IgD-negative memory B cell (primary cell): Measurements from ENCODE around the gene PPTC7. TPM values are rescaled to one million over a fixed set of nuclear protein-coding genes. Genes with fewer than 3 reads are reported as not detected.
"Not testable (repeated sequence)": the region's sequence is repeated elsewhere in the genome, so short reads cannot be mapped to it uniquely, and the experiment has no call there.

Experiments
- H3K27ac Mint-ChIP-seq, 3 donors: one replicate each; pipeline ENCODE4 v1.8.0; 2020 to 2022; ENCODE audit warnings: mild to moderate bottlenecking in 3 of 3, mixed read lengths in 3 of 3, moderate library complexity in 1 of 3
- H3K27me3 Mint-ChIP-seq: one replicate; pipeline ENCODE4 v1.8.0; 2021; ENCODE audit warnings: mixed read lengths
- H3K36me3 Mint-ChIP-seq: one replicate; pipeline ENCODE4 v1.8.0; 2020; ENCODE audit warnings: mild to moderate bottlenecking, mixed read lengths
- H3K4me1 Mint-ChIP-seq, 3 donors: one replicate each; pipeline ENCODE4 v1.8.0; 2020 to 2022; ENCODE audit warnings: mixed read lengths in 3 of 3, mild to moderate bottlenecking in 1 of 3
- H3K4me3 Mint-ChIP-seq, 4 donors: one replicate each; pipeline ENCODE4 v1.8.0; 2020 to 2022; ENCODE audit warnings: mild to moderate bottlenecking in 4 of 4, mixed read lengths in 4 of 4, moderate library complexity in 3 of 4
- H3K9me3 Mint-ChIP-seq, 3 donors: one replicate each; pipeline ENCODE4 v1.8.0; 2020 to 2021; ENCODE audit warnings: mixed read lengths in 3 of 3, mild to moderate bottlenecking in 1 of 3
- polyA plus RNA-seq: library from polyadenylated mRNA; unstranded; fragments of 300-500 nt; fragmentation: Illumina TruSeq; gene quantifications from one replicate; pipeline ENCODE4 v1.2.3, GENCODE V29; 2021

The PPTC7 gene
- polyA plus RNA-seq, 1 donor from 2014 or later: 10.1 TPM

DNA sequence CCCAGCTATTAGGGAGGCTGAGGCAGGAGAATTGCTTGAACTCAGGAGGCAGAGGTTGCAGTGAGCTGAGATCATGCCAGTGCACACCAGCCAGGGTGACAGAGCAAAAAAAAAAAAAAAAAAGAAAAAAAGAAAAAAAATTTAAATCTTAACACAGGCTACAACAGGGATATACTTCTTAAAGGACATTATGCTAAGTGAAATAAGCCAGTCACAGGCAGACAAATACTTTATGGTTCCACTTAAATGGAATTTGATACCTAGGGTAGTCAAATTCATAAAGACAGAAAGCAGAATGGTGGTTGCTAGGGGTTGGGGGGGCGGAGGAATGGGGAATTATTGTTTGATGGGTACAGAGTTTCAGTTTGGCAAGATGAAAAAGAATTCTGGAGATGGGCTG lies 14.8 kb upstream of the PPTC7 start:
- H3K9me3 Mint-ChIP-seq: no peaks in the 10 kb centered on the region
- no peak overlapping the region for H3K27ac Mint-ChIP-seq
- no peak overlapping the region for H3K4me3 Mint-ChIP-seq
- H3K27me3 Mint-ChIP-seq: no peaks in the 10 kb centered on the region
- H3K36me3 Mint-ChIP-seq: no peaks in the 10 kb centered on the region
- H3K4me1 Mint-ChIP-seq: peaks cover 14 to 19% (median 18%) of the 10 kb centered on the region in 3 donors

DNA sequence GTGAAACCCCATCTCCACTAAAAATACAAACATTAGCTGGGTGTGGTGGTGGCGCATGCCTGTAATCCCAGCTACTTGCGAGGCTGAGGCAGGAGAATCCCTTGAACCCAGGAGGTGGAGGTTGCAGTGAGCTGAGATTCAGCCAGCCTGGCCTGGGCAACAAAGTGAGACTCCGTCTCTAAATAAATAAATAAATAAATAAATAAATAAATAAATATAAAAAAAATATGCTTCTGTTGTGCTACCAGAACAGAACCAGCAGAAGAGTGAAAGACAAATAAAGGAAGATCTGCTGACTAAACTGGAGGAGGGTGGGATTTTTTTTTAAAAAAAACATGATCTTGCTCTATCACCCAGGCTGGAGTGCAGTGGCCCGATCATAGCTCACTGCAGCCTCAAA lies 9.8 kb upstream of the PPTC7 start:
- not testable (repeated sequence) for H3K27me3 Mint-ChIP-seq, H3K4me3 Mint-ChIP-seq, H3K9me3 Mint-ChIP-seq, H3K36me3 Mint-ChIP-seq
- Mint-ChIP-seq H3K4me1 (peaks cover 22 to 27% (median 26%) of the 10 kb centered on the region in 3 donors), H3K27ac (peak overlapping the region in 2 of 3 donors; percentile 62 to 73)

DNA sequence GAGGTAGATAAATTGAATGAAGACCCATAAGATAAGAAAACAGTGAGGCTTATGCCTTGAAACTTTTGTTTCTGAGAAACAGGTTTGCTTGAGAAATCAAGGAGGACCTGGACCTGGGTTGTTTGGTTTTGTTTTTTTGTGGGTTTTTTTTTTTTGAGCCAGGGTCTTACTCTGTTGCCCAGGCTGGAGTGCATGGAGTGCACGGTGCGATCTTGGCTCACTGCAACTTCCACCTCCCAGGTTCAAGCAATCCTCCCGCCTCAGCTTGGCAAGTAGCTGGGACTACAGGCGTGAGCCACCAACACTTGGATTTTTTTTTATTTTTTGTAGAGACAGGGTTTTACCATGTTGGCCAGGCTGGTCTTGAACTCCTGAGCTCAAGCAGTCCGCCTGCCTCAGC lies 9.0 kb upstream of the PPTC7 start:
- H3K9me3 Mint-ChIP-seq: no peaks in the 10 kb centered on the region
- H3K4me3 Mint-ChIP-seq: no peak overlapping the region
- H3K27ac Mint-ChIP-seq: peak overlapping the region; percentile 96 to 99 (median 98)
- H3K27me3 Mint-ChIP-seq: peaks cover 3% of the 10 kb centered on the region
- H3K36me3 Mint-ChIP-seq: no peaks in the 10 kb centered on the region
- H3K4me1 Mint-ChIP-seq: peaks cover 22 to 29% (median 26%) of the 10 kb centered on the region in 3 donors

DNA sequence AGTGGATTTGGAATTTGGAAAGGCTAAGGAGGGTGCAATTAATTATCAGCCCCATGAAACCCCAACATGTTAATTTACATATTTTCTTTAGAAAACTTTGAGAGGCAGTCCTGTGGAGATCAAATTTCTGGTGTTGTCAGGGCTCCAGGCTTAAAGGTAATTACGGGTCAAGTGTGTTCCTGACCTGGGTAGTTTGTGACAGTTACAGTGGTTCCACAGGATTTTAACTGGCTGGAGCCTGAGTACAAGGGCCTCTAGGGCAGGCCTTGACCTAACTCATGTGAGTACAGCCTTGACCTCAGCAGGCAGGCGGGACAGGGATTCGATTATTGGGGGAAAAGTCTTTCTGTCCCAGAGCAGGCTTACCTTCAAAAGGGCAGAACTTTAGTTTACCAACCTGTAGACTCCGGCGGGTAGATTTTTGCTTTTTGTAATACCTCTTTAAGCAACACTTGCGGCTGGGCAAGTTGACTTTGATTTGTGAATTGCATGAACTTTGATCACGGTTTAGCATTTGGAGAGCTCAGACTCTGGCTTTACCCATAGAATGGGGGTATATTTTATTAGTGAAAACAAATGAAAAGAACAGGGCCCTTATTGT lies 8.4 kb upstream of the PPTC7 start:
- Mint-ChIP-seq H3K36me3 (no peaks in the 10 kb centered on the region), H3K4me3 (peak overlapping the region; percentile 10 to 91 (median 61)), H3K9me3 (no peaks in the 10 kb centered on the region), H3K27me3 (peaks cover 3% of the 10 kb centered on the region), H3K27ac (peak overlapping the region; percentile 96 to 99 (median 98)), H3K4me1 (peaks cover 22 to 29% (median 26%) of the 10 kb centered on the region in 3 donors)

DNA sequence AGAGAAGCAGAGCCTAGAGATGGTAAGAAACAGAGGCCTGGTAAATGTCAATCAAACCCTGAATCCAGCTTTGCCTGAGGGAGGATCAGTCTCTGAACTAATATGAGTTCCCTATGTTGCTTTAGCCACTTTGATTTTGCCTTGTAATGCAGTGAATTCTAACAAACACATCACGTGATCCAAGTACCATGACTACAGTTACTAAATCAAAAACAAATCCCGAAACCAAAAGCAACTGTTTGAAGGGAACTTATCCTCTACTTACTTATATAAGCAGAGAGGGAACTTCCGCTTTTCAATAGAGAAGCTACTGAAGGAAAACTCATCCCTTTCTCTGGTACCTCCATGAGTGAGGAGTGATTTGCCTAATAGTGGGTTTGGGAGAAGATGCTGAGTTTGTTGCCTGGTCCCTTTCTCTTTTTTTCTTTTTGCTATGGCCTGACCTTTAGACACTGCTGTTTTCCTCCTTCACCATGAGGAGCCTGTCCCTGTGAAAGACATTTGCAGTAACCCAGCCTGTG lies 7.7 kb upstream of the PPTC7 start:
- Mint-ChIP-seq H3K9me3 (no peaks in the 10 kb centered on the region), H3K36me3 (no peaks in the 10 kb centered on the region), H3K27ac (peak overlapping the region; percentile 96 to 99 (median 98)), H3K4me3 (peak overlapping the region; percentile 26 to 91 (median 73)), H3K27me3 (peaks cover 3% of the 10 kb centered on the region), H3K4me1 (peaks cover 22 to 29% (median 26%) of the 10 kb centered on the region in 3 donors)

DNA sequence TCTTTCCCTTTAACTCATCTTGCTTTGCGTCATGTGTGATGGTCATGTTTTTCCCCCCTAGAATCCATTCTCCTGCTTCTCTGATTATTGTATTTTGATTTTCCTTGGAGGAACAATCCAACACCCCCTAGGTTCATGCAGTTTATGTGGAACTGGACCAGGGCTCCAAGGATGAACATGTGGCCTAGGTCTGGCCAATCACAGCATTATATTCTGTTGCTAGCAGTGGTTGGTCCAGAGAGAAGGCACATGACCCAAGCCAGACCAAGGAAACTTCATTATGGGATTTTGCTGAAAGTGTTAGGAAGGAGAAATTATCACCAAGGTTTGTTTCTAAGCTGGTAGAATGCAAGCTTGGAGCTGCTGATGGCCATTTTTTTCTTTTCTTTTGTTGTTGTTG lies 6.9 kb upstream of the PPTC7 start:
- Mint-ChIP-seq H3K4me3 (peak overlapping the region in 3 of 4 donors; percentile 74 to 91 (median 79)), H3K27me3 (peaks cover 3% of the 10 kb centered on the region), H3K27ac (peak overlapping the region; percentile 96 to 99 (median 98)), H3K36me3 (no peaks in the 10 kb centered on the region), H3K9me3 (no peaks in the 10 kb centered on the region), H3K4me1 (peaks cover 24 to 34% (median 30%) of the 10 kb centered on the region in 3 donors)

DNA sequence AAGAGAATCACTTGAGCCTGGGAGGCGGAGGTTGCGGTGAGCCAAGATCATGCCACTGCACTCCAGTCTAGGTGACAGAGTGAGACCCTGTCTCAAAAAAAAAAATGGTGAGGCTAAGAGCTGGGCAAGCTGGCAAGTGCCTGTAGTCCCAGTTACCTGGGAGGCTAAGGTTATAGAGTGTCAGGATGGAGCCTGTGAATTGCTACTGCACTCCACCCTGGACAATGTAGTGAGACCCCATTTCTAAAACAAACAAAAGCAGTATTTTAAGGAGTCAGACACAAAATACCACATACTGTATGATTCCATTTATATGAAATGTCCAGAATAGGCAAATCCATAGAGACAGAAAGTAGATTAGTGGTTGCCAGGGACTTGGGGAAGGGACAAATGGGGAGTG lies 4.0 kb upstream of the PPTC7 start:
- not testable (repeated sequence) for H3K4me3 Mint-ChIP-seq, H3K9me3 Mint-ChIP-seq, H3K27me3 Mint-ChIP-seq, H3K36me3 Mint-ChIP-seq
- peaks cover 39 to 43% (median 40%) of the 10 kb centered on the region in 3 donors for H3K4me1 Mint-ChIP-seq
- peak overlapping the region in 1 of 3 donors; percentile 29 for H3K27ac Mint-ChIP-seq

DNA sequence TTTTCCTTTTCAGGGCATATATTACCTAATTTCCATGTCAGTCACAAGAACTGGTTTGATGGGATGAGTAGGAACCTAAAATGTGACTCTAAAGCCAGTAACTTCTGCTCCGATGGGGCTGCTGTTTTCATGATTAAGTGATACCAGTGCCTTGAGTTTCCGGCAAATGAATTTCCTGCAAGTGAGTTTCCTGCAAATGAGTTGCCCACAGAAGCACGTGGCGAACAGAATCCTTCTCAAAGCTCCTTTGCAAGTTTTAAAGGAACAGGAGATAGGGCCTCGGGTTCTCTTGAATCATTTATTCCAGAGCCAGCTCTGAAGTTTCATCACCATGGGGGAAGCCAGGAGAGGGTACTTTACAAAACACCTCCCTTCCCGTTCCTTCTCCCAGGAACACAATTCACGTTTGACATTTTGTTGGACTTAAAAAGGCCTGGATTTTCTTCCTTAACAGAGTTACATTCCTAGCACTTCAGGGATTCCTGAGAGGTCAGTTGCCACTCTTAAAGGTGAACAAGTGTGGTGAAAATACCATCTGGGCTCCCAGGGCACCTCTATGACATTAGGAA lies 2.2 kb upstream of the PPTC7 start:
- Mint-ChIP-seq H3K27ac (peak overlapping the region in 2 of 3 donors; percentile 35 to 51), H3K27me3 (no peaks in the 10 kb centered on the region), H3K4me3 (peak overlapping the region in 2 of 4 donors; percentile 58 to 90), H3K9me3 (no peaks in the 10 kb centered on the region), H3K4me1 (peaks cover 29 to 44% (median 34%) of the 10 kb centered on the region in 3 donors), H3K36me3 (no peaks in the 10 kb centered on the region)

DNA sequence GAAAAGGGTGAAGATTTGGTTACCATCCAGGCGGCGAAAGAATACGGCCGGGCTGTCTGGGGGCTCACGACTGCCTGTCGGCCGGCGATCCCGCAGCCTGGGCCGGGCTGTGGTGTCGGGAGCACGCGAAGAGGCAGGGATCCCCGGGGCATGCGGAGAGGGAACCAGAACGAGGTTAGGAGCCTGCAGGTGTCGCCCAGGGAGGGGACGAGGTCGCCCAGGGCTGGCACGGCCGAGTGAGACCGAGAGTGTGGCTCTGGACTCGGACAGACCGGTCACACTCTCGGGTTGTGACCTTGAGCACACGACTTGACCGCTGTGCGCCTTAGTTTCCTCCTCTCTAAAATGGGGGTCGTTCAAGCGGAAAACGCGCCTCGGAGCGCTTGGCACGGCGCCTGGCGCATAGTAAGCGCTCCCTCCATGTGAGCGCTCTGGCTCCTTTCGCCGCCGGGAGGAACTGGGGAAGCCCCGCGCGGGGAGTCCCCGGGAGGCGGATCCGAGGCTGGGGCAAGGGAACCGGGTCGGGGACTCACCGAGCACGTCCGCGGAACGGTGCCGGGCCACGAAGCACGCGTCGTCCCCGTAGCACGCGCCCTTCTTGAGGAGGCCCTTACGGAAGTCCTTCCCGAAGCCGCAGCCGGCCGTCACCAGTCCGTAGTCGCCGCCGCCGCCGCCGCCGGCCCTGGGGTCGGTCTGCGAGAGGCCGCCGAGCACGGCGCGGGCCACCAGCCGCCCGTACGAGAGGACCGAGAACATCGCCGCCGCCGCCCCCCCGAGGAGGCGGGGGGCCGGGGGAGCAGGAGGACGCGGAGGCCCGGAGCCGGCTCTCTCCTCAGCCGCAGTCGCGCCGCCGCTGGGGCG lies 612 bp downstream of the PPTC7 start:
- no peaks in the 10 kb centered on the region for H3K27me3 Mint-ChIP-seq
- no peaks in the 10 kb centered on the region for H3K36me3 Mint-ChIP-seq
- peak overlapping the region; percentile 96 to 98 (median 97) for H3K27ac Mint-ChIP-seq
- peak overlapping the region; percentile 90 to 96 (median 93) for H3K4me3 Mint-ChIP-seq
- H3K4me1 Mint-ChIP-seq: peaks cover 37 to 60% (median 43%) of the 10 kb centered on the region in 3 donors
- no peaks in the 10 kb centered on the region for H3K9me3 Mint-ChIP-seq

DNA sequence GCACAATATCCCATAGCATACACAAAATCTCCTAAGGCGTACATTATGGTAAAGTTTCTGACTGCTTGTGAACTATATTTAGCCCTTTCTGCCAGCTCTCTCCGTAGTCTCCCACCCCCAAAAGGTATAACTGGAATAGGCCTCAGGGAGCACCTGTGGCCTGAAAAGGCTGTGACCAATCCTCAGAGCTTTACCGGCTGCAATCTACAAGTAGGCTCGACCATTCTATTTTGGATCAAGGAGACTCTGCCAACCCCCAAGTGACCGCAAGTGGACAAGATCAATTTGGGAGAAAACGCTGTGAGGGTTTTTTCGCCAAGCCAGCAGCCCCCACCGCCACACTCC lies 1.2 kb downstream of the PPTC7 start:
- H3K4me3 Mint-ChIP-seq: peak overlapping the region; percentile 90 to 96 (median 93)
- peak overlapping the region; percentile 88 to 97 (median 96) for H3K27ac Mint-ChIP-seq
- peaks cover 39 to 63% (median 42%) of the 10 kb centered on the region in 3 donors for H3K4me1 Mint-ChIP-seq
- H3K9me3 Mint-ChIP-seq: no peaks in the 10 kb centered on the region
- no peaks in the 10 kb centered on the region for H3K27me3 Mint-ChIP-seq
- H3K36me3 Mint-ChIP-seq: no peaks in the 10 kb centered on the region

DNA sequence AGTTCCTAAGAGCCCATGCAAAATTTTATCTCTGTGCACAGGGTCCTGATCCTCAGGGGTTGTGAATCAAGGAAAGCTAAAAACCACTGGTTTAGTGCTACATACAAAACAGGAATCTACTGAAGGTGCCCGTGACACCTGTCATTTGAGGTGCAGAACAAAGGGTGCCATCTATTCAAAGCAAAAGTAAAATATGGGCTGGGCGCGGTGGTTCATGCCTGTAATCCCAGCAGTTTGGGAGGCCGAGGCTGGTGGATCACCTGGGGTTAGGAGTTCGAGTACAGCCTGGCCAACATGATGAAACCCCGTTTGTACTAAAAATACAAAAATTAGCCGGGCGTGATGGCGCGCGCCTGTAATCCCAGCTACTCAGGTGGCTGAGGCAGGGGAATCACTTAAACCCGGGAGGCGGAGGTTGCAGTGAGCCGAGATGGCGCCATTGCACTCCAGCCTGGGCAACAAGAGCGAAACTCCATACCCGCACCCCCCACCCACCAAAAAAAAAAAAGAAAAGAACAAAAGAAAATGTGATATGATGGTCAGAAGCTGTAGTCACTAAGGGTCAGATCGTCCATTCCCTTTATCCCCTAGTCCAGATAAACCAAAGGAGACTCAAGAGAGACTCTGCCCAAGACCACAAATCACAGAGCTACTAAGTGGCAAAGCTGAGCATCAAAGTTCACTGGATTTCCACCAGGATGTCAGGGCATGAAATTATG lies 3.4 kb downstream of the PPTC7 start:
- Mint-ChIP-seq H3K4me3 (peak overlapping the region; percentile 67 to 96 (median 92)), H3K27me3 (no peaks in the 10 kb centered on the region), H3K27ac (peak overlapping the region; percentile 77 to 95 (median 94)), H3K36me3 (no peaks in the 10 kb centered on the region), H3K9me3 (no peaks in the 10 kb centered on the region), H3K4me1 (peaks cover 47 to 72% (median 52%) of the 10 kb centered on the region in 3 donors)

DNA sequence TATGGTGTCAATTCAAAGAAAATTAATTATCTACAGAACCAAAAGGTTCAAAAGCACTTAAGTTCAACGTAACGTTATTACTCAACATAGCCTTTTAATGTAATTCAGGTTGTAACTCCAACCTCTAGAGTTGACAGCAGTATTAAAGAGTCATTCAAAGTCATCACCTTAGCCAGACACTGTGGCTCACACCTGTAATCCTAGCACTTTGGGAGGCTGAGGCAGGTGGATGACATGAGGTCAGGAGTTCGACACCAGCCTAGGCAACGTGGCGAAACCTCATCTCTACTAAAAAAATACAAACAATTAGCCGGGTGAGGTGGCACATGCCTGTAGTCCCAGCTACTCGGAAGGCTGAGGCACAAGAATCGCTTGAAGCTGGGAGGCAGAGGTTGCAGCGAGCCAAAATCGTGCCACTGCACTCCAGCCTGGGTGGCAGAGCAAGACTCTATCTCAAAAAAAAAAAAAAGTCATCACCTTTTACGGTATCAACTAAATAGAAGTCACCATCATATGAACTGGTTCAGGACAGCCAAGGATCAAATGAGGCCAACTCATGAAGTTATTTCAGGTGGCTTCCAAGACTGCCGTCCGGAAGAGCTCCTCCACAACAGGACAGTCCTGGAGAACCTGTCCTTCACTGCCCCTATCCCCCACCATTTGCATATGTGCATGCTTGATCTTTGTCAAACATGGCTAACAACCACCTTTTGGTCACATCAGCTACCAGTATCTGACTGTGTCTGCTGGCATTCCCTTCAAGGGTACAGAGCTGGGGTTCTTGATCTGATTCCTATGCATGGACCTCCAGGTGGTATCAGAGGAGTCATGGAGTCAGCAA lies 4.2 kb downstream of the PPTC7 start:
- Mint-ChIP-seq H3K4me1 (peaks cover 50 to 67% (median 56%) of the 10 kb centered on the region in 3 donors), H3K4me3 (peak overlapping the region; percentile 67 to 96 (median 92))

DNA sequence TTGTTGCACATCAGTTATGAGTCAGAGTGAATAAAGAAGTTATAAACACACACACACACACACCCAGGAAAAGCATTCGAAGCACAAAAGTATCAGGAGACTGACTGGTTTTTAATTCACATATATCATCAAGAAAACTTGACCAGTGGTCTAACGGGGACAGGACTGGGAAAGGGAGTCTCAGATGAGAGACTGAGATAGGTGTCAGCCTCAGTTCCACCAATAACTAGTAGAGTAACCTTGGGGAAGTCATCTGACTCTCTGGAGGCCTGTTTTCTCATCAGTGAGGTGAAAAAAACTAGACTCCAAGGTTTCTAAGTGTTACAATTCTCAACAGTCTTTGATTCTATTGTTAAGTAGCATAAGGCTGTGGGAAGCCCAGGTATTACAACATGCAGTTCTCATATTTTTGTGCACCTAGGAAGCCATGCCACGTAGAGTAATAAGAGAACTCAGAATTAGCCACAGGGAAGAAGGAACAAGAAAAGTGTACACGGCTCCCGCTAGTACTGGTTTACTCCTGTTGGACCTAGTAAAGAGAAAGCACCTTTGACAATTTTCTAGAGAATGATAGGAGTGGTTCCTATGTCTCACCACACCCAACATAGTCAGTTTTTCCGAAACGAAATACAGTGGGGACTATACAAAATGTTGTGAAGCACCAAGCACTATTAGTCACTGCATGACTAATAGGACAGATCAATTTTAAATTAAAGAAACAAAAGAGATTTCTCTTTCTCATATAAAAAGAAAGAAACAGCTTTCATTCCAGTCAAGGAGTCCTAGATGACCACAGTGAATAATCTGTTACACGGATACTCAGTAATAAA lies 5.0 kb downstream of the PPTC7 start:
- peak overlapping the region; percentile 63 to 94 (median 79) for H3K4me3 Mint-ChIP-seq
- peaks cover 45 to 61% (median 49%) of the 10 kb centered on the region in 3 donors for H3K4me1 Mint-ChIP-seq
- peak overlapping the region; percentile 77 to 95 (median 94) for H3K27ac Mint-ChIP-seq
- no peaks in the 10 kb centered on the region for H3K36me3 Mint-ChIP-seq
- no peaks in the 10 kb centered on the region for H3K27me3 Mint-ChIP-seq
- no peaks in the 10 kb centered on the region for H3K9me3 Mint-ChIP-seq

More for the DNA sequence above, 4.2 kb downstream of the PPTC7 start:
- Mint-ChIP-seq H3K36me3 (no peaks in the 10 kb centered on the region), H3K27ac (peak overlapping the region; percentile 77 to 95 (median 94)), H3K27me3 (no peaks in the 10 kb centered on the region), H3K9me3 (no peaks in the 10 kb centered on the region)
